RPMI8226 (cell line): ENCODE measurements around the gene TSPAN9.
A peak's percentile ranks its signal among the peaks of the same experiment; 100 is the strongest.

ENCODE experiments used
- DNase-seq: peaks from one replicate; pipeline ENCODE4 v3.0.0-alpha.2; 2015

Gene TSPAN9, protein sequence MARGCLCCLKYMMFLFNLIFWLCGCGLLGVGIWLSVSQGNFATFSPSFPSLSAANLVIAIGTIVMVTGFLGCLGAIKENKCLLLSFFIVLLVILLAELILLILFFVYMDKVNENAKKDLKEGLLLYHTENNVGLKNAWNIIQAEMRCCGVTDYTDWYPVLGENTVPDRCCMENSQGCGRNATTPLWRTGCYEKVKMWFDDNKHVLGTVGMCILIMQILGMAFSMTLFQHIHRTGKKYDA

GRCh38 chr12:3076730-3077571 is at the start of gene TSPAN9:
Gene TSPAN9 (plus strand): TSS chr12:3077379. CDS start chr12:3201194, 123,815 bp downstream.
- peak; percentile 78 for DNase-seq

DNA sequence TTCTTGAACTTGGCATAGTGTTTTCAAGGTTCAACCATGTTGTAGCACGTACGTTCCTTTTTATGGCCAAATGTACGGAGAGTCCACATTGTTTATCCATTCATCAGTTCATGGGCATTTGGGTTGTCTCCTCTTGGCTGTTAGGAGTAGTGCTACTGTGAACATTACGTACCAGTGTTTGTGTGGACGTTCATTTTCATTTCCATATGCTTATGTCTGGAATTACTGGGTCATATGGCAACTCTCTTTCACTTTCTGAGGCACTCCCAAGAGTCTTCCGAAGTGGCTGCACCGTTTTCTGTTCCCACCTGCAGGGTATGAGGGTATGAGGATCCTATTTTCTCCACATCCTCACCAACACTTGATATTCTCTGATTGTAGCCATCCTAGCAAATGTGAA is 49.1 kb upstream of the TSPAN9 start:
- no peak for DNase-seq

DNA sequence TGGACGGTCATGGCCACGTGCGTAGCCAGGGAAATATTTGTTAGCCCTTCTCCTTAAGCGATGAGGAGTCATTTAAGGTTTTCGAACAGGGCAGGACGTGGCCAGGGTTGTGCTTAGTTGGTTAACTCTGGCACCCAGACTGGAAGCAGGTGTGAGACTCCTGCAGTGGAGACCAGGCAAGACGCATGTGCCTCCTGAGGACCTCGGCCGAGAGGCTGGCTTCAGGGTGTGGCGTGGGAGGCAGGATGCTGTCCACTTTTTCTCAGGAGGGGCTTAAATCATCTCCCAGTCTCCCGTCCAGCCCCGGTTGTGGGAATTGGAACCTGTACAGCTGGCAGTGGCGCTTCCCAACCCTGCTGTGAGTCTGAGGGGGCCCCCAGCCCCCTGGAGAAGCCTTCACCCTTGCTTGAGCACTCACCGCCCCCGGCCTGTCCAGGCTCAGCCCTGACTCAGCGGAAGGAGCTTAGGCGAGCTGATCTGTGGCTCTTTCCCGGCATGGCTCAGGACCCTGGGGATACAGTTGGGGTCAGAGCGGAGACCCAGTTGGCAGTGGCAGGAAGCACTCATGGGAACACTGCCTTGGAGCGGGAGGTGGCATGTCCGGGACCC is 46.3 kb upstream of the TSPAN9 start:
- DNase-seq: no peak

GRCh38 chr12:3032161-3032560 is 45.0 kb upstream of the TSPAN9 start:
- DNase-seq: no peak

DNA sequence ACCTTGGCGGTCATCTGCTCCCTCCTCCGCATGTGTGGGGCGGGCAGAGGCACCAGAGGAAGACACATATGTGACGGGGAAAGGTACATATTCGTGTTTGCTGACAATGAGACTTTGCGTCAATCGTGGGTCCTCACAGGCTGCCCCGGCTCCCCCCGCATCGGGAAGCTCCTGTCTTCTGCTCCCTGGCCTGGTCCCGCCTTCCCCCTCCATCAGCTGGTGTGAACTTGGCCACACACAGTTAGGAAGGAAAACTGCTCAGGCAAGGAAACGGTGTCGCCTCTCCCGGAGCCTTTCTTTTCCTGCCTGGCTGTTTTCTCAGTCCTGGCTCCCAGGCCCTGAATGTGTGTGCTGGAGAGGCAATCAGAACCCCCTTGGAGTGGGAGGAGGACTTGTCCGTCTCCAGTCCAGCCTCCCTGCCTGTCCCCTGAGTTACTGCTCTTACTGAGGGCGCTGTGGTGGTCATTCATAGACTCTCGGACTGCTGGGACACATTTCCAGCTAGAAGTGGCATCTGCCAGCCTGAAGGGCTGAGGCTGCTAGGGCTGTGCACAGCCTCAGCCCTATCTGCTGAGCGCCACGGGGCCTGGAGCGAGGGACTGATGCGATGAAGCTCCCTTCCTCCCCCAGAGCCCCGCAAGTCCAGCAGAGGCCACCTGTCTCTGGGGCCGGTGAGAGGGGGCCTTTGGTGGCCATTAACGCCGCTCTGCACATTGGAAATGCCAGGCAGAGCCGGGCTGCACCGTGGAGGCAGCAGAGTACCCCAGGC is 44.2 kb upstream of the TSPAN9 start:
- DNase-seq: no peak

- DNase-seq: no peak
Measured at GRCh38 chr12:3033539-3033867, 43.7 kb upstream of the TSPAN9 start.

DNA sequence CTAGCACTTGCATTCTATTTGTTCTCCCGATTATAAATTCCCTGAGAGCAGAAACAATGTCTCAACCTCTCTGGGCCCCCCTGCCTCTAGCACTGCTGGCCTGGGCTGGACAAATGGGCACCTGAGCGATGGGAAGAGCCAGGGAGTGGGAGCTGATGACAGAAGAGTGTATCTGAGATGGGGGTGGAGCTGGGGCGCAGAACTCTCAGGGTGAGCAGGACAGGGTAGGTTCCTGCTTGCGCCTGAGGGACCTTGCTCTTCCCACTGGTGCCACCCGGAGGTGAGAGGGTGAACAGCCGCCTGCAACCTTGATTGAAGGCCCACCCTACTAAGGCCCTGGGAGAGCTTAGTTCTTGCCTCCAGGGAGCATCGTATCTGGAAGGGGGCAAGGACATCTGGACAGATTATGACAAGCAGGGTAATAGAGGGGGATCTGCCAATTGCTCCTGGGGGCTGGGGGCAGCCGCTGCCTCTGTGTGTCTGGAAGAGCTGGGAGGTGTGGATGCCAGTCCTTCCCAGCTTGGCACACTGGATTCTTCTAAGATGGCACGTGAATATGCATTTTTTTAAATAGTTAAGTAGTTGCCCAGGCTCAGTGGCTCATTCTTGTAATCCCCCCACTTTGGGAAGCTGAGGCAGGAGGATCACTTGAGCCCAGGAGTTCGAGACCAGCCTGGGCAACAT is 43.0 kb upstream of the TSPAN9 start:
- peak; percentile 44 for DNase-seq

DNA sequence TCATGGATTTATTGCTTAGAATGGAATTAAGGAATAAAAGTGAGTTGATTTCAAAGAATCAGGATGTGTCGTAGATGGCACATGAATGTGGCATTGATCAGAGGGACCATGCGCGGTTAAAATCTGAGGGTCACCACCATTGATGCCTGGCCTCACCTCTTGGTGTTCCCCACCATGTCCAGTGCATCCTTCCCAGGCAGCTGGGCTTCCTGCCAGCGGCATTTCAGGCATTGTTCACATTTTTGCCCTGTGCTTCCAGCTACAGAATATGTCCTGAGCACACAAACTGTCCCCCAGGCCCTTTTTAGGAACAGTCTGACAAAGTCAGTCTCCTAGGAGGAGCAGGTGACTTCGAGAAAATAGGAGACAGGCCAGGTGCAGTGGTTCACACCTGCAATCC is 42.0 kb upstream of the TSPAN9 start:
- DNase-seq: no peak

DNA sequence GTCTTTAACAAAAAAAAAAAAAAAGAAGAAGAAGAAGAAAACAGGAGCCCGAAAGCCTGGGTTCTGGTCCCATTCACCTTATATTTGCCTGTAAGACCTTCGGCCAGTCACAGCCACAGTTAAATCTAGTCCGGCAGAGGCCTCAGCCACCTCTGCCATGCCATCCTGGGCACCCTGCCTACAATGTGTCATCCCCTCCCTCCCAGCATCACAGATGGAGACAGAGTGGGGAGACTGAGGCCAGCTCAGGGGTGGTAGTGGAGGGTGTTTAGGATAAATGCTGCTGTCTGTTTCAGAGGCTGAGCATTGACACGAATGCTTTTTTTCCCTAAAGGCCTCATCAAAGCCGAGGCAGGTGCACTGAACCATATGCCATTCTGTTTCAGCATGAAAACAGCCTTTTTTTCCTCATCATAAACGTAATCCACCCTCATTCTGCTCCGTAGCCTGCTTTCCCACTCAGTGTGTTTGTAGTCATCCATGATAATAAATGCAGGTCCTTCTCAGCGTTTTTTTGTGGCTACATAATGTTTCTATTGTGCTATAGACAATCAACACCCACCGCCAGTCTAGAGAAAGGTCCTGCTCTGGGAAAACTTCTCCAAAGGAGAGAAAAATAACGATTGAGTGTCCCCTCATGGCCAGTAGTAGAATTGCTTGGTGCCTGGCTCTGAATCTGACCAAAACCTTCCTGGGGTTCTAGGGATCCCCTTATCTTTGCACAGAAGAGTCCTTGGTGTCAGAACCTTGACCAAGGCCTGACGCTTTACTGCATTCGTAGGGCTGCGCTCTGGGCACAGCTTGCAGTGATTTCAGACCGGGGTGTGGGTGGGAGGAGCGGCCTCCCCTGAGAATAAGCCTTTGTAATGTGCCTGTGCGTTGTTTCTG is 41.1 kb upstream of the TSPAN9 start:
- DNase-seq: no peak

DNA sequence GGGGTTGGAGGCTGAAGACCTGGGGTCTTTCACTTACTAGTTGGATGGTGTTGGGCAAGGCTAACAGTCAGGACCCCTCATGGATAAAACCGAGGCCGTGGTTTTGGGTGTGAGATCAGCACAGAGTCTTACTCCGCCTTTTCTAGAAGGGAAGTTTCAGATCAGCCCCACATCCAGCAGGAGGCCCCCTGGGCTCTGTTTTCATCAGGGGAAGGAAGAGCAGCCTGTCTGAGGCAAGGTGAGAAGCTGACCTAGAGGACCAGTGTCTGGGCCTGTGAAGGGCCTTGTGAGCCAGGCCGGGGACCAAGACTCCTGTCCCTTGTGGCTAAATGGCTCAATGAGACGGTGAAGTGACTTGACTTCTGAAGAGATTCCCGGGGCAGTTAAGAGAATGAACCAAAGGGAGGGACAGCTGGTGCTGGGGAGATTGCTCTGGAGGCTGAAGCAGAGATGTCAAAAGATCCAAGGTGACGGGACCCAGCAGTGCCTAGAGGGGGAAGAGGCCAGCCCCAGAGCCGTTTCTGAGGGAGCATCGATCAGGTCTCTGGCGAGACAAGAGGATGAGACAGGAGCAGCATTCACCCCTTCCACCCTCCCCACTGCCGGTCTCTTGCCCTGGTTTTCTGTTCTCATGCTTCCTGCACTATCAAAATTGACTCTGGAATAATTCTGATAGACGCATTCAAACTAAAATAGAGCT is 40.1 kb upstream of the TSPAN9 start:
- DNase-seq: no peak

- no peak for DNase-seq
Measured at GRCh38 chr12:3038166-3038565, 39.0 kb upstream of the TSPAN9 start.

GRCh38 chr12:3038926-3039510 is 38.2 kb upstream of the TSPAN9 start:
- no peak for DNase-seq

GRCh38 chr12:3040026-3040656 is 37.0 kb upstream of the TSPAN9 start:
- DNase-seq: no peak

DNA sequence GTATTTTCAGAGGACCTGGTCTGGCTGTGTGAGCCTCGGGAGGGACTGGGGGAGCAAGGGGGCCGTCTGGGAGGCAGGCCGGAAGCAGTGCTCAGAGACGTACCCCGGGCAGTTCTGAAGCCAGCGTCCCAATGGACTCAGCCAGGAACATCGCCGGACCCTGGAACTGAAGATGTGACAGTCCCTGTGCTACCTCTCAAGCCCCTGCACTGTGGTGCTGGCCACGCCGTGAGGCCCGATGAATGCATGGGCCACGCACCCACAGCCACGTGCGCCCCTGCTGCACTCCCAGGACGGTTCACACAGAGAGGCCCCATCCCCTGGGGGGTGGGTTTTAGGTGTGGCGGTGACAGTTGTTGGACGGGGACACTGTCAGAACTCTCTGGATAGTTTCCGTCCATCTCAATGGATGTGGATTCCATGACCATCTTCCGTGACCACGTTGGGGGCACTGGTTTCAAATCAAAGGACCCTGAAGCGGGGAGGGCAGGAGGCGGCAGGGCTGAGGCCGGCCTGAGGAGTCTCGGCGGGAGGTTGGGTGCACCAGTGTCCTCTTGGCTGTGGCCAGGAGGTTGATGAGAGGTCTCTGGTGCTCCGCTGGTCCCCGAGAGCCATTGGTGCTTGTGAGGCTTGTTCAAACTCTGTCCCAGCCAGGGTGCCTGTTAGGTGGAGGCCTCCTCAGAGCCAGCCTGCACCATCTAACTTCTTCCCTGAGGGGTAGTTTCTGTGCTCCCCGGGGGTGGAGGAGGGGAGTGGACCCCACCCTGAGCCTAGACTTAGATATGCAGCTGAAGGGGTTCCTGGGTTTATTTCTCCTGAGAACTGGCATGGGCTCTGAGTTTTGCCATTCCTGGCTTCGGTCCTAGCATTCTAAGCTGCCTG is 36.3 kb upstream of the TSPAN9 start:
- DNase-seq: no peak

DNA sequence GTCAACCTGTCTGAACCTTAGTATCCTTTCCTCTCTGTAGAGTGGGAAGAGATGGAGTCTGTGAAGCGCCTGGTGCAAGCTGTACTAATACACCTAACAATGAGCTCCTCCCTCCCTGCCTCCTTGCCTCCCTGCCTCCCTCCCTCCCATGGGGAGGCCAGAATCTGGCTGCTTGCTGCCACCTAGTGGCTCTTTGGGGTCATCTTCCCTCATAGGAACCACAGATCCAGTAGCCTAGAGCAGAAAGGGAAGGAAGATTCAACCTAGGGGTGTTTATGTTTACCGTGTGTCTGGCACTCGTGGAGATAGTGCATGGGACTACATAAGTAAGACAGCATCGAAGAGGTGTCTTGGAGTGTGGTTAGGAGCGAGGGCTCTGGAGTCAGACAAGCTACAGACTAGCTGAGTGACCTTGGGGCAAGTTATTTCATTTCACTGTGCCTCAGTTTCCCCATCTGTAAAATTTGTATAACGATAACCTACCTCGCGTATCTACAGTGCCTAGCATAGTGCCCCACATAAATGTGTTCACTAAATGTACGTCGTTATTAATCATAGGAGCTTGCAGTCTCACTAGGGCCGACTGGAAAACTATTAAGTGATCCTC is 35.5 kb upstream of the TSPAN9 start:
- peak; percentile 83 for DNase-seq

DNA sequence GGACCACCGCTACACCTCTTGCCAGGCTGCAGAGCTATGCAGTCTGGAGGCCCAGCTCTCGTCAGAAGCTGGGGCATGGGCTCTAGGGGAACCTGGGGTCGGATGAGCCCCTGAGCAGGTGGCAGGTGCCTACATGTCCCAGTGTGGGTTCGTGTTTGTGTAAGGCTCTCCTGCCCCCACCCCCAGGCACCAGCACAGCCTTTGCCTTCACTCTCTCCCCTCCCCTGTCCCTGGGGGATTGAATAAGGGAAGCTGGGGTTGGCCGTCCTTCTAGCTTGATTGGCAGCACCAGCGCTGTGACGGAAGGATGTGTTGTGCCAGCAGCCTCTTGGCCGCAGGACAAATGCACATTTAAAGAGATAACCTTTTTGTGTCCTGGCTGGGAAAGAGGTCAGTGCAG is 34.8 kb upstream of the TSPAN9 start:
- no peak for DNase-seq

DNA sequence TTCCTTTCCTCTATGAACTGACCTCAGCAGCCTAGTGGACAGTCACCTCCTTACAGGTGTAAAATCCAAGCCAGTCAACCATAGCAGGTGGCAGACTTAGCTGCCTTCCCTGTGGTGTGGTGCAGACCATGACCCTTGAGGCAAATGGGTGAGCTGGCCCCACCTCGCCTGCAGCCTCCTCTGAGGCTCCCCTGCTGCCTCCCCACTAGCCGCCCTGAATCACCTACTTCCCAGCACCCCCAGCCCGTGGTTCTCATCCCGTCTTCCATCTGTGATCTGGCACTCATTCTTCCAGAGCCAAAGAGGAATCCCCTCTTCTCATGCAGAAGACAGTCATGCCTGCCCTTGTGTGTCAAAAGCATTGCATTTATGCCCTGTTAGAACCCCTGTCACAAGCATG is 34.4 kb upstream of the TSPAN9 start:
- DNase-seq: no peak

GRCh38 chr12:3043406-3043805 is 33.8 kb upstream of the TSPAN9 start:
- no peak for DNase-seq
